Stimulated activated CD8-positive, alpha-beta memory T cell treated with anti-CD3 and anti-CD28 coated beads, Interleukin-4, amount 100 ng/mL, for 24 hours (primary cell): Measurements from ENCODE around the gene FLRT2.

Experiments
- DNase-seq: peaks from one replicate; pipeline ENCODE4 v3.0.0-alpha.2; 2020; ENCODE audit warnings: low read depth

The FLRT2 gene, protein sequence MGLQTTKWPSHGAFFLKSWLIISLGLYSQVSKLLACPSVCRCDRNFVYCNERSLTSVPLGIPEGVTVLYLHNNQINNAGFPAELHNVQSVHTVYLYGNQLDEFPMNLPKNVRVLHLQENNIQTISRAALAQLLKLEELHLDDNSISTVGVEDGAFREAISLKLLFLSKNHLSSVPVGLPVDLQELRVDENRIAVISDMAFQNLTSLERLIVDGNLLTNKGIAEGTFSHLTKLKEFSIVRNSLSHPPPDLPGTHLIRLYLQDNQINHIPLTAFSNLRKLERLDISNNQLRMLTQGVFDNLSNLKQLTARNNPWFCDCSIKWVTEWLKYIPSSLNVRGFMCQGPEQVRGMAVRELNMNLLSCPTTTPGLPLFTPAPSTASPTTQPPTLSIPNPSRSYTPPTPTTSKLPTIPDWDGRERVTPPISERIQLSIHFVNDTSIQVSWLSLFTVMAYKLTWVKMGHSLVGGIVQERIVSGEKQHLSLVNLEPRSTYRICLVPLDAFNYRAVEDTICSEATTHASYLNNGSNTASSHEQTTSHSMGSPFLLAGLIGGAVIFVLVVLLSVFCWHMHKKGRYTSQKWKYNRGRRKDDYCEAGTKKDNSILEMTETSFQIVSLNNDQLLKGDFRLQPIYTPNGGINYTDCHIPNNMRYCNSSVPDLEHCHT

DNA sequence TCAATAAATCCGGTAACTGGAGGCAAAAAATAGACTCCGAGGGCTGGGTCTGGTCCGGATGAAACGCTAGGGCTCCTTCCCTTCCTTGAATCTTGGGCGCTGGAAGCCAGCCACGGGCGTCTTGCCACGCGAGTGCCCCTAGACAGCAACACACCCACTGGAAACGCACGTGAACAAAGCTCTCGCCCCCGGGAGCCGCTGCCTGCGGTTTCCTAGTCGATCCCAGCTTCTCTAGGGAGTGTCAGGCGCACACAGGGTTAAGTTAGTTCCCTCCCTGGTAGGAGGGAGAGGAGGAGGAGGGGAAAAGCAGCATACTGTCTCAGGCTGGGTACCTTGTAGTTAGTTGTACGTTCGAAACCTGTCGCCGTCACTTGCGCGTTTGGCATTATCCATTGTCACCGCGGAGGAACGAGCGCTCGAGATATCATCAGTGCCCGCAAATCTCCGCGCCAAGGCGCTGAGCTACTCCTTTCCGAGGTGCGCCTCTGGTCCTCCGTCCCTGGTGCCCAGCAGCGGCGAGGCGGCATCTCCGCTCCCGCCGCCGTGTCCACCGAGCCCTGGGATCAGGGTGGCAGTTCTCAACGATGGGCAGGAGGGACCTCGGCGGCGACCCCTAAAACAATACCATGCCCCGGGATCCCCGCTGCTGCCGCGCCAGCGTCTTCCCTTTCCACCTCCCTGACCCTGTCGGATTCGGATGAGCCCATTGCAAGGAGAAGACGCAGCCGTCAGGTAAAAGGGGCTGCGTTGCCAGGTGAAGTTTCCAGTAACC lies at the start of gene FLRT2:
FLRT2 (plus strand) TSS at position 342 of the 772 bp plus-strand sequence. CDS start 91,371 bp downstream, outside the sequence.
- DNase-seq = no peak

DNA sequence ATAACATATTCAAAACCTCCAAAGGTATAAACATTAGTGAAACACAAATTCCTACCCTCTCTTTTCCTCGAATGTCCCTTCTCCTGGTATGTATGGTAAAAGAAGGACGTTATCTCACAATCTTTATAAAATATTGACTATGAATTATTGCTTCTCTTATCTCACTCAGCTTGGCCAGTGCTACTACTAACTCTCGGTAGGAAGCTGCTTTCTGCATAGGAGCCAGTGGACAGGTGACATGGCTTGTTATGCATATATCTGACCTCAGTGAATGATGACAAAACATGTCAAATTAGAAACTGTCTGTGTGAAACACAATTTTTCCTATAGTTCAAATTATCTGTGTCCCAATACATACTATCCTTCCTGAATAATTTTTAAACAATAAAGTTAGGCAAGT lies 48.5 kb upstream of the FLRT2 start:
- no peak for DNase-seq

DNA sequence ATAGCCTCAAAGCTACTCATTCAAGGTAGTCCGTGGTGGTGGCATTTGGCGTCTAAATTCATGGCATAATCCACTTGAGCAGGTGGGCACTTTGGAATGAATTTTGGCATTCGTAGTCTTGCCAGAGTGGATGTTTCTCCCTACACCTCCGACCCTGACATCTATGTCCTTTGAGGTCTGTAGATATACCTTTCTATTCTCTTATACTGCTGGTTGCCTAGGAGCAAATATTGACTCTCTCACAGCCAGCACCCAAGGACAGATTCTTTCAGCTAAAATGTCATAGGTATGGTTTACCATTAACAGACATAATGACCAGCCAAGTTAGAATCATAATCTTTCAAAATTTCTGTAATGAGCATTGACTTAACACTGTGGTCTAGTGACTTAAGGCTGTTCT lies 47.4 kb upstream of the FLRT2 start:
- DNase-seq = no peak

DNA sequence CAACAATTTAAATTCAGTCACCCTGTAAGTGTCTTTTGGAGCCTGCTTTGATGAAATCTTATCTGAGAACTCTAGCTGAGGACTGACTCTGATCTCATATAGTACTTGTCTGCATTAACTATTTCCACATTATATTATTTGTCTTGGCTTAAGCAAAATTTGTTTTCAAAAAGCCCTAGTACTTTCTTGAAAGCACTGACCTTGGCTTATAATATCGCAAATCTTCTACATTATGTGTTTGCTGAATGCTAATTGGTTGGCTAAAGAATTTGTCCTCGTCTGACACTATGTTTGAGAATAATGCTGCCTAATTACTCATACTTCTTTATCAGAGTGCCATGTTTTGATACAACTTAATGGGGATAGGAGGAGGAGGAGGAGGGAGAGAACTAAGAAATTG lies 46.9 kb upstream of the FLRT2 start:
- DNase-seq = no peak

DNA sequence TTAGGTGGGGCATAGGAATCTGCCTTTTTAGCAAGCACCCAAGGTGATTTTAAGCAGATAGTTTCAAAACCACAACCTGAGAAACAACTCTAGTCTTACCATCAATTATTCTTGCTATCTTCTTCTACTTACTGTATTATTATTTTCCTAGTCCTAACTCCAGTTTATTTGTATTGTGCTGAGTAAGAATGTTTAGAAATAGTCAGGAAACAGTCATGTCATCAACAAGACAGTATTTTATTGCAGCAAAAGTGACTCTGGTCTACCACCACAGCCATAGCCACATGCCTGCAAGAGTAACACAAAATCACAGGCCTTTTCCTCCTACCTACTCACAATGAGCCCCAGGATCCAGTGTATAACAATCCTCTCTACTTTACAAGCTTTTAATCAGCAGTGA lies 46.3 kb upstream of the FLRT2 start:
- DNase-seq = no peak

DNA sequence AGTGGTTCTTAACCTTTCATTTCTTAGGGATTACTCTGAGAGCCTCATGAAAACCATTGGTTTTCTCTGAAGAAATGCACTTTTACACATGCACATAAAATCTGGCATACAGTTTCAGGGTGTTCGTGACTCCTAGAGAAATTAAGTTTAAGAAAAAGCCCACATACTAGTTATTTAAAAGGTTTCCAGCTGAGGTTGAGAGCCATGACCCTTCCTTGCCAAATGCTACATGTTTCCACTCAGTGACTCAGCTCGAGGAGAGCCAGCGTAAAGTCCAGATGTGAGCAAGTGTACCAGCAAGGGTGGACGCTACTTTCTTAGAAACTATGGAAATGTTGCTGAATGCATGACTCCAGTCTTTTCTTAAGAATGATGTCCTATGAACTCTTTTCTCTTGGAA lies 42.7 kb upstream of the FLRT2 start:
- no peak for DNase-seq

DNA sequence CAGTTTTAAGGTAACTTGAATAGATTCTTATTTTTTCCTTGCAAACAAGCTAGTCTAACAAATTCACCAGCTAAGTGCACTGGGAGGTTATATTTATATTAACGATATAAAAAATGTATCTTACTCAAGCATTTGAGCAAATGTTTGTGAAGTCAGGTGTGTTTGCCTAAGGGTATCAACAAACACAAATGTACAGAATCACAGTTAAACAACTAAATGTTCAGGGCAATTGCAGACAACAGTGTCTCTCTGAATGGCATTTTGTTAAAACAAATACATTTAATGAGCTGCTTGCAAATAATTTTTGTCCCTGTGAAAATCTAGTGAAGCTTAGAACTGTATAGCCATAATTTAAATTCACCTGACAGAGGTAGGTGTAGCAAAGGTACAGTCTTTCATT lies 28.2 kb upstream of the FLRT2 start:
- DNase-seq = no peak

DNA sequence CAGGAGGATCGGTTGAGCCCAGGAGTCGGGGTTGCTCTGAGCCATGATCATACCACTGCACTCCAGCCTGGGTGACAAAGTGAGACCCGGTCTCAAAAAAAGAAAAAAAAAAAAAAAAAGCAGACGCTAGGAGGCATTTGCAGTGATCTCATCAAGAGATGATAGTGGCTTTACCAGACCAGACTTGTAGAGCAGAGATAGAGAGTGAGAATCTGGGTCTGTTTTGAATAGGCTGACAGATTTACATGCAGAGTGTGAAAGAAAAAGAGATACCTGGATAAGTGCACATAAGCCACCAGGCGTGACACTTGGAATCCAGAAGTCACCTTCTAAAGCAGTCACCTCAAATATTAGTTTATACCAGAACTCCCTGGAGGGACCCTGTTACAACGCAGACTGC lies 21.1 kb upstream of the FLRT2 start:
- no peak for DNase-seq

DNA sequence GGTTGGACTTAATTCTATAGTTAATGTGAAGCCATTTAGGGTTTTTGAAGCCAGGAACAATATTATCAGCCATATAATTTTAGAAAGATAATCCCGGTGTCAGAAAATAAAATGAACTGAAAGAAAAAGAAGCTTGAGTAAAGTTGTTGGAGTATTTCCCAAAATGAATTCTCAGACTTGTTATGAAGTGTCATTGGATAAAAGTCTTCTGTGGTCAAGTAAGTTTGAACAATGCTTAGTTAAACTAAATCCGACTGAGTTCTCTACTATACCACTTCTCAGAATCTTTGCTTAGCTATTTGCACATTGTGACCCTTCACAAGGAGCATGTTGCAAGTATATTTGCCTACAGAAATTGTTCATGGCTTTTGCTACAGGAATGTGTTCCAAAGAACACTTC lies 17.5 kb upstream of the FLRT2 start:
- no peak for DNase-seq

DNA sequence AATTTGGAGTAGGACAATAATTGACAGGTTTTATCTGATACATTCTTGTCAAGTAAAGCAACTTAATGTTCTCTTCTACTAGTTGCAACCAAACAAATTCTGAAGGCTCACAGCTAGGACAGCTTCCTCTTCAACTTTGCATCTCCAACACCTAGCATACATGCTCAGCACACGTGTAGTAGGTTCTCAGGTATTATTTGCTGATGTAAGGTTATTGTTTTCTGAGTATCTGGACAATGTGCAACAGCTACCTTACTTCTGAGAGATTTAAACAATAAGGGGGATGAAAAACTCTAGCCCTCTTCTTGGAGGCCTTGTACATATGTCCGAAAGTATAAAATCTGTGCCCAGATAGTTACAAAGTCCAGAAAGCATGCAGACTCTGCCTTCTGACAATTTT lies 15.5 kb upstream of the FLRT2 start:
- DNase-seq = no peak

DNA sequence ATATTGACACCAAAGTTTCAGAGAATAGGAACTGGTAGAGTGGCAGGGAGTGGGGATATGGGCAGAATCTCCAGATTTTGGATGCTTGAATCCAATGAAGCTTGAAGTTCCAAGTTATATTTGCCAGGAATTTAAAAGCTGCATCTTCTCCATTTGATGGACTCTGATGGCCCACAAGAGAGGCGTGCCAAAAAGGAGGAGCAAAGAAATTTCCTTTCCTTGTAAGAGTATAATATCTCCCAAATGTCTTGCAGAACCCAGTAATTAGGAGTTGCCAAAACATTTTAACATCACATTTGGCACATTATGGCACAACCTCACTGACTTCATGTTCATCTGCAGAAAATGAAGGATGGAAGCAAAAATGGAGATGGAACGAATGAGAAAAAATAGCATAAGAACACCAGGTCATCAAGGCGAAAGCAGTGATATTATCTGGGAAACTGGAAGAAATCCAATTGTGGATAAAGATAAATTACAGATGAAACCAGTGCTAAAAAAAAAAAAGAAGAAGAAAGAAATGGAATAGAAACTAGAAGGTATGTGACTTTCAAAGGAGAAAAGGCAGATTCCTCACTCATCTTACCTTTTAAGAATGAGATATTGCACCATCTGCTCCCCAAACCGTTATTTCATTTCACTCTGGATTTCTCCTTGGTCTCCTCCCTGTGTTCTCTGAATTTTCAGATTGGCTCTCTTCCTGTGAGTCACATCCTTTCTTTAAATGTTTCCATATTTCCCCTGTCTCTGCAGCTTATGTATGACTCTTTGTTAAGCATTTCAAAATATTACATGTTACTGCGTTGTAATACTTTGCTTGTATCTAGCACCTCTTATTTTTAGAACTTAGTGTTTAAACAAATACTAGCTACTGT lies 13.5 kb upstream of the FLRT2 start:
- no peak for DNase-seq

DNA sequence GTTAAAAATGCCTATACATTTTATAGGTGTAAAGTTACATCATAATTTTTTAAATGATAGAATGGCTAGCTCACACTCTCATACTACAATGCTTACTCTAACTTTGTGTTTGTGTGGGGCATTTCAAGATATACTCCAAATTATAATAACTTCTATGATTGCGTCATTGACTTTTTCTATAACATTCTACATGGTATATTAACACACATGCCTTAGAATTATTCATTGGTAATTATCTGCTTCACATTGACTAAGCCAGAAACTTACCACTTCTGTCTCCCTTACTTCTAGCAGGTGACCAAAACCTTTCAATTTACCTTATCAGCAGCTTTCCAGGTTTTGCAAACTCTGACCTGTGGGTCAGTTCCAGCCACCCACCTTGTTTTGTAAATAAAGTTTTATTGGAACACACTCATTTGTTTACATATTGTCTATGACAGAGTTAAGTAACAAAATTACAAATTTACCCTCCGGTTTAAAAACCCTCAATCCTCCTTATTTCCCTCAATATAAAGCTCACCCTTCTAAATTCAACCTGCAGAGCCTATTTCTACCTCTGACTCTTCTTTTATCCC lies 12.7 kb upstream of the FLRT2 start:
- DNase-seq = no peak

DNA sequence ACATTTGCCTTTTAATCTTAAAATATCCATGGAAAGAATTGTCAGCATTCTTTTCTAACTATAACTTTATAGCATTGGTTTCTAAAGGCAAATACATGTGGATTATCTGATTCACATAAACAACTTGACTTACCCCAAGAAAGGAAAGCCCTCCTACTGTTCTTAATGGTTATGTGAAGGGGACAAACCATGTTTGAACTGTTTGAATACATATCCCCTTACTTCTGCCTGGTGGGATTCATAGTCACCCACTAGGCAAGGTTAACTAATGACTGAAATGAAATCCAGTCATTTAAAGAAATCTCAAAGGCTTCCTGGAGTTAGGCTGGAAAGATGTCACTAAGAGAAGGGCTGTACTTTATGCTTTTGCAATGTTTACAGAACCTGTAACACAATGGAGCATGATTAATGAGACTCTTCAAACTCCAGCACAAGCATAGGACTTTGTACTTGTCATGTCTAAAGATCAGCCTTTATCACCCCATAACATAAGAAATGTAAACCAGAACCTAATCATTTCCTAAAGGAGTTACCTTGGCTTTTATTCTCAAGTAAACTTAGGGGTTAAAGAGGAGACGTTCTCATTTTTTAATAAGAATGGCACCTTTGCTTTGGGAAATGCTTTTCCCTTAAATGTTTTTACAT lies 10.2 kb upstream of the FLRT2 start:
- no peak for DNase-seq

DNA sequence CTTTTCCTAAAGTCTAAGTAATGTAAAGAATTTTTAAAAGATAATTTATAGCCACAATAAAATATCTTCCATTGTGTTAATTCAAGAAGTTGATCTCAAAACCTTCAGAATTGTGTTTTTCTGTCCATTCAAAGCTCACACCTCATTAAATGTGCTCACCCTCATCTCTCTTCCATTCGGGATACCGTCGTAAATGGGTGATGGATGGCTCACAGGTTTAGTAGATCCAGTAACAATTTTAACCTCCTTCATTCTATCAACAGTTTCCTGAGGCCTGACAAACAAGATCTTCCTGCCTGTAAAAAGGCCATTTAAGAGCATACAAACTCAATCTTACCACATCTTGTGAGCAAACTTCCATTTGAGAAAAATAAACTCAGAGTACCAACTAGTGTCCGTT lies 9.4 kb upstream of the FLRT2 start:
- DNase-seq = no peak

DNA sequence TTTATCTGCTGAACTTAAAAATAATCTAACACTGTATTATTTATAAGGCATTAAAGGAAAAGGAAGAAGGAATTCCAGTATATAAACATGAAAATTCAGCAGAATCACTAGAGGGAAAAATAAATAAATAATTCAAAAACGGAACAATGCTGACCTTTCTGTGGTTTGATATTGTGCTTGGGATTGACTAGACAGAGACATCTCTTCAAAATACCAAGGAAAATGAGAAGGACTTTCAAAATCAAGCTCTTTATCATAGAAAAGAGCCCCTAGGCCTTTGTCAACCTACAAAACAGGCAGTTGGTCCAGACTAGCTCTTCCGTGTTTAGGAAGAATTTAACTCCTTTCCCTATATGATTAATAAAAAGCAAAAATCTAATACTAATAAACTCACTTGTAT lies 6.3 kb upstream of the FLRT2 start:
- DNase-seq = no peak

DNA sequence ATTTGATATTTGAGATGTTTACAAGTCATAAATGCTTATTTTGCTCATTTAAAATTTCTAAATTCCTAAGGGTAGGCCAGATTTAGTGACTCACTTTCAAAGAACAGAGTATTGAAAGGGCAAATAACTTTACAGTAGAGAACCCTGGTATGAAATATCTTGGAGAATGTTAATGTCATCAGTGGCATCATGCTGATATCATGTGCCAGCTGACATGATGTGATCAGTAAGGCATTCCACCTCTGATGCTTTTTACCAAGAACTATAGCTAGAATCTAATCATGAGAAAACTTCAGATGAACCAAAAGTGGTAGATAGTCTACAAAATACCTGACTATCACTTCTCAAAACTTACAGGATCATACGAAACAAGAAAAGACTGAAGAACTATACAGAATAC lies 2.9 kb upstream of the FLRT2 start:
- no peak for DNase-seq

DNA sequence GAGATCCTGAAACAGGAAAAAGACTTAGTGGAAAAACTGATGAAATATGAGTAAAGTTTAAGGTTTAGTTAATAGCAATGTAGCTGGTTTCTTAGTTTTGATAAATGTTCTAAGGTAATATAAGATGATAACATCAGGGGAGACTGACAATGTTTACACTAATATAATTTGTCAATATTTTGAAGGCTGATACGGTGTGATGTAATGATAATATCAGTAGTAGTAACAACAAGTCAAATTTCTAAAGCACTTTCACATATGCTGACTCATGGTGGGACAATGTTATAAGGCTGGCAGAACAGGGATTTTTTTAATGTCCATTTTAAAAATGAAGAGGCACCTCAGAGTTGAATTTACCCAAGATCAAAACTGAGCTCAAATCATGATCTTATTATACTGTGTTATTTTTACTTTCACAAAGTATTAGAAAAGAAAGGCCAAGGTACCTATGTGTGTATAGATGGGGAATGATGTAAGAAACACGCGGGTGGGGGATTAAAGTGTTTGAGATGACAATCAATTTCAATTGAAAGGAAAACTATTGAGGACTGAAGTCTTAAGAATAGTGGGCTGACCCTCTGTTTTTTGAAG lies 2.4 kb upstream of the FLRT2 start:
- DNase-seq = no peak

DNA sequence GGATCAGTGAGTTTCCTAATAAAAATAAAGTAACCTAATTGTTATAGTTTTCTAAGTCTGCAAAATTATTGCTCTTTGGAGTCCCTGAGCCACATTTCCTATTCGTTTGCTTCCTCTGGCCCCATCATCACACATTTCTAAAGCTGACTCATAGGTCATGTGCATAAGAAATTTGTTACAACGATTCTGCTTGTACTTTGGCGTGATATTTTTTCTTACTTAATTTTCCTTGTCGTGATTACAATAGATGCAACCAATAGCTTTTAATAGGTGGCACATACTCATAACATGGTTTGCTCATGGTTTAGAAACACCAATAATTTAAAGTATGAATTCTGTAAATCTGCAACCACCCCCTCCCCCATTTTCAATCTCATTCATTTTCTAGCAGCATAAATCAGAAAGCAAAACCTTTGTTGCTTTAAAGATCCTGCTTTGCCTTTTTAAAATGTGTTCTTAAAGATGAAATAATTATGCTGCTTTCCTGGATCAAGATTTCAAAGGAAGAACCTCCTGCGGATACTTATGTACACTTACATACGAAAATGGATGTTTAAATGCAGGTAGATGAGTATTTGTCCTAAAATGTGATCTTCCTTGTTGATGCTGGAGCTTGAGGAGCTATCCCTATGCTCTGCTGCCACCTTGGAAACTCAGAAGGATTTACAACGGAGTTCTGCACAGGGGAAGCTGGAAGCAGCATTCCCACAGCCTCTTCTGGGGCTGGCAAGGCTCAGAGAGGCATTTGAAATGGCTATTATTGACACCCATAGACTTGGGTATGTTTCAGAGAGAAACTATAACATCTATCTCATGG lies 1.7 kb upstream of the FLRT2 start:
- DNase-seq = no peak

DNA sequence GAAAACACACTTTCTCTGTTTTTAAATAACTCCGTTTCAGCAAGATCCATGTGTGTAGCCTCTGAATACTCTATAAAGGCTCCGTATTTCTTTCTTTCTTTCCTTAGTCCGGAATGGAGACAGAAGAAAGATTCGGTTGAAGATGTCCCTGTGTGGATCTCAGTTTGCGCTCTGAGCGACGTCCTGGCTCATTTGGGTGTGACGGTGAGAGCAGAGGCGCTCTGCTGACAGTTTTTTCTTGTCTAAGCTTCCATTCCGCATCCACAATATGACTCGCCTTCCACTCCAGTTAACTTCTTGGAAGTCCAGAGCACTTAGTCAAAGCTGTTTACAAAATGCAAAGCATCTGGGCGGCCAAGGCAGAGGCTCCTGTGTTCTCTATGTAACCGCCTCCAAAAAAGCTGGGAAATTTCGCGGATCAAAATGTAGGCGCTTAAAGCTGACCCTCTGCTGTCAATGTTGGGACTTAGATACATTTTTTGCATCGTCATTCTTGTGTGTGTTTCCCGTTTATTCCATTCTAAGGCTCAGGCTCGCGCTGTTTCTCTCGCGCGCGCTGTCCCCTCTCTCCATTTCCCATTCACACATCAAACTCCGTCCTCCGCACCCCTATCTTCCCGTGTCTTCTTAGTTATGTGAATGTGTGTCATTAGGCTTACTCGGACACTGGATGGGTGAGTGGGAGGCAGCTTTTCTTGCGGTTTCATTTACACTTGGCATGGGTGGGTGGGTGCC lies 880 bp upstream of the FLRT2 start:
- DNase-seq = no peak
